IMR-90 (cell line): ENCODE measurements around the gene MFAP3L. TPM values are rescaled to one million over a fixed set of nuclear protein-coding genes. Genes with fewer than 3 reads are reported as not detected.

Experiments
- ATAC-seq: fragments of 200-7000 bp; cut with Tn5 transposase; 2 replicates; pipeline ENCODE4 v1.9.1; 2020; ENCODE audit warnings: low read depth, mild to moderate bottlenecking, moderate library complexity
- BruUV-seq: library from RNA; stranded (reverse); fragments of 400-500 nt; replicated peaks from 2 replicates; lab custom pipeline; 2021; lab: Mats Ljungman, UMichigan
- CTCF ChIA-PET: fragments of 300-600 bp; formaldehyde crosslinking; extraction: SDS; loops from one replicate; lab custom pipeline; 2021; ENCODE audit warnings: antibody characterized with exemption; lab: Yijun Ruan, JAX
- POLR2A ChIA-PET: fragments of 300-600 bp; sonication (Branson Sonifier 250); formaldehyde crosslinking; loops from one replicate; lab custom pipeline; 2022; ENCODE audit warnings: antibody characterized with exemption; ENCODE audit not compliant: unreplicated experiment; lab: Charles Lee
- DNase-seq: peaks from one replicate; pipeline ENCODE4 v3.0.0; 2013
- H2AFZ ChIP-seq: replicated peaks from 2 replicates; pipeline ENCODE3; 2013; ENCODE audit warnings: low read length, mild to moderate bottlenecking; ENCODE audit not compliant: poor library complexity
- H2AK5ac ChIP-seq: 2 replicates; pipeline ENCODE4 v1.6.1; 2013; ENCODE audit warnings: low read depth, low read length, inconsistent platforms
- H2AK9ac ChIP-seq: replicated peaks from 2 replicates; pipeline ENCODE3; 2013; ENCODE audit warnings: mild to moderate bottlenecking, low read depth, low read length, moderate library complexity; ENCODE audit not compliant: poor library complexity
- H2BK120ac ChIP-seq: 2 replicates; pipeline ENCODE4 v1.6.1; 2013; ENCODE audit warnings: low read depth, low read length, inconsistent platforms
- H2BK15ac ChIP-seq: 3 replicates; pipeline ENCODE4 v1.6.1; 2013; ENCODE audit warnings: low read depth, low read length, inconsistent platforms
- H2BK20ac ChIP-seq: 2 replicates; pipeline ENCODE4 v1.6.1; 2013; ENCODE audit warnings: low read depth, mild to moderate bottlenecking, inconsistent platforms, low read length, moderate library complexity
- H2BK5ac ChIP-seq: 2 replicates; pipeline ENCODE4 v1.6.1; 2013; ENCODE audit warnings: mild to moderate bottlenecking, low read depth, low read length, inconsistent platforms; ENCODE audit not compliant: poor library complexity, severe bottlenecking
- H3K14ac ChIP-seq: replicated peaks from 2 replicates; pipeline ENCODE4 v1.6.1; 2013; ENCODE audit warnings: low read depth, low read length, inconsistent platforms
- H3K18ac ChIP-seq: 2 replicates; pipeline ENCODE4 v1.6.1; 2013; ENCODE audit warnings: low read depth, low read length, control low read depth
- H3K23ac ChIP-seq: 2 replicates; pipeline ENCODE4 v1.6.1; 2013; ENCODE audit warnings: low read depth, low read length, inconsistent platforms
- H3K27ac ChIP-seq: 2 replicates; pipeline ENCODE4 v1.5.1; 2013; ENCODE audit warnings: mild to moderate bottlenecking, control low read depth, low read length; ENCODE audit not compliant: insufficient read depth
- H3K27me3 ChIP-seq: 2 replicates; pipeline ENCODE4 v1.6.1; 2013; ENCODE audit warnings: low read length; ENCODE audit not compliant: control insufficient read depth, insufficient read depth
- H3K36me3 ChIP-seq: 2 replicates; pipeline ENCODE4 v1.6.1; 2013; ENCODE audit warnings: low read length, mixed read lengths; ENCODE audit not compliant: control insufficient read depth, insufficient read depth
- H3K4ac ChIP-seq: 2 replicates; pipeline ENCODE4 v1.6.1; 2013; ENCODE audit warnings: low read depth, low read length, inconsistent platforms
- H3K4me1 ChIP-seq: 2 replicates; pipeline ENCODE4 v1.6.1; 2013; ENCODE audit warnings: low read length, mixed read lengths; ENCODE audit not compliant: control insufficient read depth, insufficient read depth
- H3K4me2 ChIP-seq: 2 replicates; pipeline ENCODE4 v1.6.1; 2013; ENCODE audit warnings: low read depth, mild to moderate bottlenecking, control low read depth, low read length, moderate library complexity
- H3K4me3 ChIP-seq: 2 replicates; pipeline ENCODE4 v1.5.1; 2013; ENCODE audit warnings: low read depth, mild to moderate bottlenecking, control low read depth, low read length, moderate library complexity; ENCODE audit not compliant: insufficient read depth
- H3K56ac ChIP-seq: 2 replicates; pipeline ENCODE4 v1.6.1; 2013; ENCODE audit warnings: low read length, inconsistent platforms; ENCODE audit not compliant: insufficient read depth; ENCODE audit errors: extremely low read depth
- H3K79me1 ChIP-seq, 2 experiments: 2 replicates each; pipeline ENCODE4 v1.6.1; 2013; ENCODE audit warnings: low read length in 2 of 2, inconsistent platforms in 1 of 2, low read depth in 1 of 2
- H3K9ac ChIP-seq: 2 replicates; pipeline ENCODE4 v1.6.1; 2013; ENCODE audit warnings: low read depth, low read length, control low read depth
- H3K9me1 ChIP-seq: 2 replicates; pipeline ENCODE4 v1.6.1; 2013; ENCODE audit warnings: low read length, inconsistent platforms; ENCODE audit not compliant: insufficient read depth
- H3K9me3 ChIP-seq: 2 replicates; pipeline ENCODE4 v1.6.1; 2013; ENCODE audit warnings: low read length; ENCODE audit not compliant: control insufficient read depth, insufficient read depth
- H4K20me1 ChIP-seq: 2 replicates; pipeline ENCODE4 v1.6.1; 2013; ENCODE audit warnings: low read length, inconsistent platforms; ENCODE audit not compliant: insufficient read depth
- H4K5ac ChIP-seq: 2 replicates; pipeline ENCODE4 v1.6.1; 2013; ENCODE audit warnings: mild to moderate bottlenecking, low read depth, low read length, control low read depth
- H4K8ac ChIP-seq, 2 experiments: 2 replicates each; pipeline ENCODE4 v1.6.1; 2013; ENCODE audit warnings: low read depth in 2 of 2, low read length in 2 of 2, control low read depth in 1 of 2, inconsistent platforms in 1 of 2
- H4K91ac ChIP-seq: 2 replicates; pipeline ENCODE4 v1.6.1; 2013; ENCODE audit warnings: low read depth, low read length, inconsistent platforms; ENCODE audit not compliant: insufficient read depth
- WGBS, 2 experiments: methylation state at CpG; one replicate each; pipeline versions ENCODE4 v1.1.5 to v1.1.7; 2013; ENCODE audit warnings: missing lambda C conversion rate in 2 of 2; ENCODE audit not compliant: insufficient read length in 1 of 2; ENCODE audit errors: extremely low coverage in 2 of 2; 5-methylcytosine and 5-hydroxymethylcytosine counted together
- dilution Hi-C: fragments of 300-500 bp; cut with HindIII; formaldehyde crosslinking; loops from one replicate; pipeline ENCODE4 v1.14.3; 2018; ENCODE audit warnings: low sequenced_read_pairs; ENCODE audit not compliant: unreplicated experiment
- in situ Hi-C: fragments of 300-500 bp; cut with MboI; formaldehyde crosslinking; loops from 3 replicates; pipeline ENCODE4 v1.14.3; 2019; ENCODE audit warnings: low sequenced_read_pairs, inconsistent platforms, mixed read lengths
- intact Hi-C: fragments of 100-400 bp; cut with micrococcal nuclease; formaldehyde crosslinking; loops from 2 replicates; pipeline ENCODE4 v1.10.0; 2022
- polyA plus RNA-seq, 3 experiments: library from polyadenylated mRNA; depleted of rRNA; stranded (reverse); fragments of >200 nt; gene quantifications; 2 replicates each; pipeline ENCODE4 v1.2.3, GENCODE V29; 2012; ENCODE audit warnings: low replicate concordance in 1 of 3
- total RNA-seq: library from RNA; depleted of rRNA; stranded (reverse); fragments of >200 nt; gene quantifications from 2 replicates; pipeline ENCODE4 v1.2.3, GENCODE V29; 2012
- TF ChIP-seq, protein P1 (sequence below): conservative IDR thresholded peaks from 2 replicates; pipeline ENCODE4 v1.5.1; 2012; ENCODE audit warnings: mild to moderate bottlenecking, low read depth, low read length, improper control_type of control experiment

MFAP3L gene
- total and polyA plus RNA-seq, 2 of the 4 experiments (the other 2 are of a cell fraction), result 0.22 to 0.36 TPM

DNA sequence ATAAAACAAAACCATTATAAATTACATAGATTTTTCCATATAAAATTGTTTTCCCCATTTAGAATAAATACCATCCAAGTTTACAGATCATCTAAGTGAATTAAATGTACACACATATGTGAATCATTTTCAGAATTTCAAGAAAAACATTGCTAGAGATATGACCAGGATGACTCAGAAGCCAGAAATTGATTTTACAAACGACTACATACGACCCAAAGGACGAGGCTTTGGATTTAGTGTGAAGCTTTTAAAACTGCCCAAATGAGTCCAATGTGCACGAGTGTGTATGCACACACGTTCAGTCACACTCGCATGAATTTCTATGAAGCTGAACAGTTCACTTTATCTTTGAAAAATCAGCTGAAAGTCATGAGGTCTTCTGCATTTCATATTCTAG, 37.9 kb downstream of the MFAP3L start:
- no CpG with 5 or more reads among the region's 6 CpGs for WGBS, 2 experiments
- intact Hi-C loops, result no loop called here
- no peak for ATAC-seq
- DNase-seq, result no peak
- H3K36me3 ChIP-seq, result no peaks in the 10 kb centered on the region
- H3K4ac ChIP-seq, result no peak overlapping the region
- no peaks in the 10 kb centered on the region for H3K4me1 ChIP-seq
- TF ChIP-seq, protein P1, sequence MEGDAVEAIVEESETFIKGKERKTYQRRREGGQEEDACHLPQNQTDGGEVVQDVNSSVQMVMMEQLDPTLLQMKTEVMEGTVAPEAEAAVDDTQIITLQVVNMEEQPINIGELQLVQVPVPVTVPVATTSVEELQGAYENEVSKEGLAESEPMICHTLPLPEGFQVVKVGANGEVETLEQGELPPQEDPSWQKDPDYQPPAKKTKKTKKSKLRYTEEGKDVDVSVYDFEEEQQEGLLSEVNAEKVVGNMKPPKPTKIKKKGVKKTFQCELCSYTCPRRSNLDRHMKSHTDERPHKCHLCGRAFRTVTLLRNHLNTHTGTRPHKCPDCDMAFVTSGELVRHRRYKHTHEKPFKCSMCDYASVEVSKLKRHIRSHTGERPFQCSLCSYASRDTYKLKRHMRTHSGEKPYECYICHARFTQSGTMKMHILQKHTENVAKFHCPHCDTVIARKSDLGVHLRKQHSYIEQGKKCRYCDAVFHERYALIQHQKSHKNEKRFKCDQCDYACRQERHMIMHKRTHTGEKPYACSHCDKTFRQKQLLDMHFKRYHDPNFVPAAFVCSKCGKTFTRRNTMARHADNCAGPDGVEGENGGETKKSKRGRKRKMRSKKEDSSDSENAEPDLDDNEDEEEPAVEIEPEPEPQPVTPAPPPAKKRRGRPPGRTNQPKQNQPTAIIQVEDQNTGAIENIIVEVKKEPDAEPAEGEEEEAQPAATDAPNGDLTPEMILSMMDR, result no peak
- in situ Hi-C loops, result no loop called here
- H3K4me3 ChIP-seq, result no peak overlapping the region
- no peak overlapping the region for H3K4me2 ChIP-seq
- H2AK5ac ChIP-seq, result no peak overlapping the region
- dilution Hi-C loops, result no loop called here
- no peaks in the 10 kb centered on the region for H3K79me1 ChIP-seq
- no peak overlapping the region for H4K5ac ChIP-seq
- no peaks in the 10 kb centered on the region for H3K9me3 ChIP-seq
- H3K18ac ChIP-seq, result no peak overlapping the region
- no peak overlapping the region for H3K23ac ChIP-seq
- H4K20me1 ChIP-seq, result no peaks in the 10 kb centered on the region
- H4K8ac ChIP-seq, result no peak overlapping the region
- no peak overlapping the region for H3K9ac ChIP-seq
- H2AK9ac ChIP-seq, result no peak overlapping the region
- H3K27ac ChIP-seq, result no peak overlapping the region
- no peak overlapping the region for H2AFZ ChIP-seq
- H3K14ac ChIP-seq, result no peak overlapping the region
- no peak overlapping the region for H3K56ac ChIP-seq
- H2BK15ac ChIP-seq, result no peak overlapping the region
- H2BK120ac ChIP-seq, result no peak overlapping the region
- BruUV-seq, result no TSS peak
- no peaks in the 10 kb centered on the region for H3K9me1 ChIP-seq
- H4K91ac ChIP-seq, result no peak overlapping the region
- ChIA-PET CTCF (no interaction called here), POLR2A (no interaction called here)
- H2BK20ac ChIP-seq, result no peak overlapping the region
- no peak overlapping the region for H2BK5ac ChIP-seq
- no peaks in the 10 kb centered on the region for H3K27me3 ChIP-seq
